ENCODE results near the gene RPRD2. TPM values are rescaled to one million over a fixed set of nuclear protein-coding genes. Genes with fewer than 3 reads are reported as not detected.

The RPRD2 gene
- total RNA-seq, 2 experiments from 2014 or later = 27.1 to 27.9 TPM

GRCh38 chr1:150414592-150414991, 50.6 kb downstream of the RPRD2 start:
- Mint-ChIP-seq H3K27ac (peak overlapping the region; percentile 31), H3K27me3 (no peaks in the 10 kb centered on the region), H3K4me3 (no peak overlapping the region), H3K36me3 (ENCODE audit: low read depth) (peaks cover 56% of the 10 kb centered on the region), H3K9me3 (no peaks in the 10 kb centered on the region), H3K4me1 (ENCODE audit: low read depth) (peaks cover 52% of the 10 kb centered on the region)
- Histone ChIP-seq H3K4me3 (ENCODE audit: low read length) (no peak overlapping the region), H3K9me3 (ENCODE audit: control insufficient read depth in 1 of 2, insufficient read depth in 1 of 2, low read length in 2 of 2) (no peaks in the 10 kb centered on the region), H3K36me3 (ENCODE audit: insufficient read depth, low read length) (peaks cover 15% of the 10 kb centered on the region), H3K4me1 (ENCODE audit: insufficient read depth, low read length) (peaks cover 5% of the 10 kb centered on the region), H3K27me3 (ENCODE audit: control insufficient read depth in 1 of 2, insufficient read depth in 2 of 2, low read length in 2 of 2) (no peaks in the 10 kb centered on the region), H3K27ac (ENCODE audit: low read depth in 1 of 2, low read length in 2 of 2) (no peak overlapping the region)
- DNase-seq (no peak), ATAC-seq (ENCODE audit: poor library complexity) (no peak)
- ChIA-PET POLR2A (no interaction called here), CTCF (interaction anchor here (1.1 kb wide), 1 partner anchor 10 kb away, joined by 3 read pairs; no protein-coding TSS in a partner anchor)
- intact Hi-C loops (cut with DNase I, micrococcal nuclease) = loop anchor here in 1 of 2 experiments (10.0 kb wide), 1 partner anchor 1220 kb away; no protein-coding TSS in a partner anchor
- TF ChIP-seq, protein P1, sequence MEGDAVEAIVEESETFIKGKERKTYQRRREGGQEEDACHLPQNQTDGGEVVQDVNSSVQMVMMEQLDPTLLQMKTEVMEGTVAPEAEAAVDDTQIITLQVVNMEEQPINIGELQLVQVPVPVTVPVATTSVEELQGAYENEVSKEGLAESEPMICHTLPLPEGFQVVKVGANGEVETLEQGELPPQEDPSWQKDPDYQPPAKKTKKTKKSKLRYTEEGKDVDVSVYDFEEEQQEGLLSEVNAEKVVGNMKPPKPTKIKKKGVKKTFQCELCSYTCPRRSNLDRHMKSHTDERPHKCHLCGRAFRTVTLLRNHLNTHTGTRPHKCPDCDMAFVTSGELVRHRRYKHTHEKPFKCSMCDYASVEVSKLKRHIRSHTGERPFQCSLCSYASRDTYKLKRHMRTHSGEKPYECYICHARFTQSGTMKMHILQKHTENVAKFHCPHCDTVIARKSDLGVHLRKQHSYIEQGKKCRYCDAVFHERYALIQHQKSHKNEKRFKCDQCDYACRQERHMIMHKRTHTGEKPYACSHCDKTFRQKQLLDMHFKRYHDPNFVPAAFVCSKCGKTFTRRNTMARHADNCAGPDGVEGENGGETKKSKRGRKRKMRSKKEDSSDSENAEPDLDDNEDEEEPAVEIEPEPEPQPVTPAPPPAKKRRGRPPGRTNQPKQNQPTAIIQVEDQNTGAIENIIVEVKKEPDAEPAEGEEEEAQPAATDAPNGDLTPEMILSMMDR (IDR thresholded peaks at IDR 0.05) = no peak

DNA sequence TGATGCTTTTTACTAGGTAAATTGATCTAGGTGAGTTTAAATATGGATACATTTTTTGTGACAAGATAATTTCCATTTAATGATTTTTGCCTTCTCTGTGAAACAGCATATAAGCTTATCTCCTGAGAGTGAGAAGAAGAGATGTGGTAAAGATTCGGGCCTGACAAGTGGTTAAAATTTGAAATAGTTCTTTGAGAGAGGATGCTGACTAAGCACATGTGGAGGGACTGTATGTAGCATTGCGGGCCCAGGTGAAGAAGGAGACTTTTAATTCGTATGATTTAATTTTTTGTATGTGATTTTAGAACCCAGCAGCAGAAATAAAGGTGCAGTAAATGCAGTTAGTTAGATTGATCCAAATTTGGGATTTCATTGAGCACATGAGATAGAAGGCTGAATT, 51.9 kb downstream of the RPRD2 start:
- no peak for DNase-seq
- ChIA-PET POLR2A (no interaction called here), CTCF (interaction anchor here (1.1 kb wide), 1 partner anchor 11 kb away, joined by 3 read pairs; no protein-coding TSS in a partner anchor)
- Mint-ChIP-seq H3K27ac (peak overlapping the region; percentile 8), H3K4me3 (no peak overlapping the region), H3K4me1 (ENCODE audit: low read depth) (peaks cover 40% of the 10 kb centered on the region), H3K27me3 (no peaks in the 10 kb centered on the region), H3K36me3 (ENCODE audit: low read depth) (peaks cover 60% of the 10 kb centered on the region), H3K9me3 (no peaks in the 10 kb centered on the region)
- no peak for ATAC-seq (ENCODE audit: poor library complexity)
- intact Hi-C loops (cut with DNase I, micrococcal nuclease) = loop anchor here in 1 of 2 experiments (10.0 kb wide), 1 partner anchor 1219 kb away; no protein-coding TSS in a partner anchor
- TF ChIP-seq, protein P1 (IDR thresholded peaks at IDR 0.05) = no peak
- H3K27me3 ChIP-seq (ENCODE audit: control insufficient read depth in 1 of 2, insufficient read depth in 2 of 2, low read length in 2 of 2) = no peaks in the 10 kb centered on the region
- no peak overlapping the region for H3K4me3 ChIP-seq (ENCODE audit: low read length)
- no peaks in the 10 kb centered on the region for H3K9me3 ChIP-seq (ENCODE audit: control insufficient read depth in 1 of 2, insufficient read depth in 1 of 2, low read length in 2 of 2)
- peaks cover 22% of the 10 kb centered on the region for H3K36me3 ChIP-seq (ENCODE audit: insufficient read depth, low read length)
- no peak overlapping the region for H3K27ac ChIP-seq (ENCODE audit: low read depth in 1 of 2, low read length in 2 of 2)
- peaks cover 5% of the 10 kb centered on the region for H3K4me1 ChIP-seq (ENCODE audit: insufficient read depth, low read length)

DNA sequence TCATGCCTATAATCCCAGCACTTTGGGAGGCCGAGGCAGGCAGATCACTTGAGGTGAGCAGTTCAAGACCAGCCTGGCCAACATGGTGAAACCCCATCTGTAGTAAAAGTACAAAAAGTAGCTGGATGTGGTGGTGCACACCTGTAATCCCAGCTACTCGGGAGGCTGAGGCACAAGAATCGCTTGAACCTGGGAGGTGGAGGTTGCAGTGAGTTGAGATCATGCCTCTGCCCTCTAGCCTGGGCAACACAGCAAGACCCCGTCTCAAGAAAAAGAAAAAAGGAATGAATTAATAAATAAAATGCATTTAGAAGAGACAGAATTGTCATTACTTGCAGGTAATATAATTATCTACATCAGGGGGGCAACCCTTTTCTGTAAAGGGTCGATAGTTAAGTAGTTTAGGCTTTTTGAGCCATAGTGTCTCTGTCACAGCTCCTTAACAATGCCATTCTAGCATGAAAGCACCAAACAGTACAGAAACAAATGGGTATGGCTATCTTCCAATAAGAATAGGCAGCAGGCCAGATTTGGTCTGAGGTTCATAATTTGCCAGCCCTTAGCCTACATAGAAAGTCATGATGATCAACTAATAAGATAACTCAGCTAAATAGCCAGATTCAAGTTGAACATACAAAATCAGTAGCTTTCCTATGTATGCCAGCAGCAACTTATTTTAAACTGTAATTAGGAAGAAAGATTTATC, 56.8 kb downstream of the RPRD2 start:
- Mint-ChIP-seq H3K9me3 (no peaks in the 10 kb centered on the region), H3K27me3 (no peaks in the 10 kb centered on the region), H3K4me1 (ENCODE audit: low read depth) (peaks cover 16% of the 10 kb centered on the region), H3K36me3 (ENCODE audit: low read depth) (peaks cover 72% of the 10 kb centered on the region), H3K27ac (no peak overlapping the region), H3K4me3 (no peak overlapping the region)
- TF ChIP-seq, protein P1 (IDR thresholded peaks at IDR 0.05) = no peak
- H3K9me3 ChIP-seq (ENCODE audit: control insufficient read depth in 1 of 2, insufficient read depth in 1 of 2, low read length in 2 of 2) = no peaks in the 10 kb centered on the region
- H3K36me3 ChIP-seq (ENCODE audit: insufficient read depth, low read length) = peaks cover 38% of the 10 kb centered on the region
- intact Hi-C loops (cut with DNase I, micrococcal nuclease) = no loop called here
- ChIA-PET CTCF (interaction anchor here (0.6 kb wide), 1 partner anchor 28 kb away, joined by 3 read pairs; no protein-coding TSS in a partner anchor), POLR2A (no interaction called here)
- no peaks in the 10 kb centered on the region for H3K4me1 ChIP-seq (ENCODE audit: insufficient read depth, low read length)
- ATAC-seq (ENCODE audit: poor library complexity) (no peak), DNase-seq (no peak)
- H3K27me3 ChIP-seq (ENCODE audit: control insufficient read depth in 1 of 2, insufficient read depth in 2 of 2, low read length in 2 of 2) = no peaks in the 10 kb centered on the region
- no peak overlapping the region for H3K4me3 ChIP-seq (ENCODE audit: low read length)
- H3K27ac ChIP-seq (ENCODE audit: low read depth in 1 of 2, low read length in 2 of 2) = no peak overlapping the region
